ENCODE data around the gene DAB2. TPM values are rescaled to one million over a fixed set of nuclear protein-coding genes. Genes with fewer than 3 reads are reported as not detected.

DAB2 gene
- total RNA-seq, 4 donors from 2014 or later, result 39.6 to 71.3 (median 62.1) TPM

GRCh38 chr5:39370555-39371366, 54.0 kb downstream of the DAB2 start:
- H3K36me3 ChIP-seq, result peaks cover 0 to 14% (median 0%) of the 10 kb centered on the region in 3 donors
- DNase-seq, result peak in 1 of 3 donors; percentile 58

GRCh38 chr5:39369123-39369815, 55.5 kb downstream of the DAB2 start:
- no peak for DNase-seq
- H3K4me3 ChIP-seq, result no peak overlapping the region
- no peak overlapping the region for H3K27ac ChIP-seq
- no peaks in the 10 kb centered on the region for H3K27me3 ChIP-seq
- H3K9me3 ChIP-seq, result no peaks in the 10 kb centered on the region
- no peaks in the 10 kb centered on the region for H3K4me1 ChIP-seq
- H3K36me3 ChIP-seq, result peaks cover 0 to 5% (median 0%) of the 10 kb centered on the region in 3 donors
- no peak for TF ChIP-seq POLR2A (IDR thresholded peaks at IDR 0.05)
- TF ChIP-seq CTCF (IDR thresholded peaks at IDR 0.05), result no peak

More at GRCh38 chr5:39370555-39371366, 54.0 kb downstream of the DAB2 start:
- H3K27ac ChIP-seq, result no peak overlapping the region
- H3K4me3 ChIP-seq, result no peak overlapping the region
- H3K4me1 ChIP-seq, result no peaks in the 10 kb centered on the region
- TF ChIP-seq CTCF (IDR thresholded peaks at IDR 0.05), result no peak
- TF ChIP-seq POLR2A (IDR thresholded peaks at IDR 0.05), result no peak
- no peaks in the 10 kb centered on the region for H3K27me3 ChIP-seq
- H3K9me3 ChIP-seq, result no peaks in the 10 kb centered on the region

GRCh38 chr5:39368116-39368515, 56.7 kb downstream of the DAB2 start:
- H3K4me1 ChIP-seq, result no peaks in the 10 kb centered on the region
- H3K9me3 ChIP-seq, result no peaks in the 10 kb centered on the region
- no peaks in the 10 kb centered on the region for H3K27me3 ChIP-seq
- no peak for DNase-seq
- no peak overlapping the region for H3K27ac ChIP-seq
- H3K36me3 ChIP-seq, result peaks cover 0 to 5% (median 0%) of the 10 kb centered on the region in 3 donors
- no peak overlapping the region for H3K4me3 ChIP-seq
- TF ChIP-seq CTCF (IDR thresholded peaks at IDR 0.05) (no peak), POLR2A (IDR thresholded peaks at IDR 0.05) (no peak)

- Histone ChIP-seq H3K9me3 (no peaks in the 10 kb centered on the region), H3K4me3 (no peak overlapping the region), H3K27me3 (no peaks in the 10 kb centered on the region), H3K27ac (no peak overlapping the region), H3K36me3 (peaks cover 0 to 5% (median 0%) of the 10 kb centered on the region in 3 donors), H3K4me1 (no peaks in the 10 kb centered on the region)
- no peak for DNase-seq
- TF ChIP-seq CTCF (IDR thresholded peaks at IDR 0.05) (no peak), POLR2A (IDR thresholded peaks at IDR 0.05) (no peak)
Observed at GRCh38 chr5:39367711-39368110, 57.1 kb downstream of the DAB2 start.

- H3K36me3 ChIP-seq, result no peaks in the 10 kb centered on the region
- no peaks in the 10 kb centered on the region for H3K27me3 ChIP-seq
- DNase-seq, result no peak
- H3K4me1 ChIP-seq, result no peaks in the 10 kb centered on the region
- peak within 1 kb of the TSS in 1 of 4 donors; percentile 19 for H3K4me3 ChIP-seq
- no peak within 1 kb of the TSS for H3K27ac ChIP-seq
- TF ChIP-seq CTCF (IDR thresholded peaks at IDR 0.05) (no peak), POLR2A (IDR thresholded peaks at IDR 0.05) (no peak)
- no peaks in the 10 kb centered on the region for H3K9me3 ChIP-seq
Observed at GRCh38 chr5:39364367-39364766, 60.4 kb downstream of the DAB2 start, which contains the start of gene C9. TSS of gene C9 (minus strand) at chr5:39364495. CDS start at chr5:39364464, 31 bp downstream.

All from Peyer's patch (tissue), 4 donors.